ENCODE data around the gene SGPP1. TPM values are rescaled to one million over a fixed set of nuclear protein-coding genes. Genes with fewer than 3 reads are reported as not detected.

Gene SGPP1
- total RNA-seq, 1 experiment from 2014 or later, result 19.3 TPM

DNA sequence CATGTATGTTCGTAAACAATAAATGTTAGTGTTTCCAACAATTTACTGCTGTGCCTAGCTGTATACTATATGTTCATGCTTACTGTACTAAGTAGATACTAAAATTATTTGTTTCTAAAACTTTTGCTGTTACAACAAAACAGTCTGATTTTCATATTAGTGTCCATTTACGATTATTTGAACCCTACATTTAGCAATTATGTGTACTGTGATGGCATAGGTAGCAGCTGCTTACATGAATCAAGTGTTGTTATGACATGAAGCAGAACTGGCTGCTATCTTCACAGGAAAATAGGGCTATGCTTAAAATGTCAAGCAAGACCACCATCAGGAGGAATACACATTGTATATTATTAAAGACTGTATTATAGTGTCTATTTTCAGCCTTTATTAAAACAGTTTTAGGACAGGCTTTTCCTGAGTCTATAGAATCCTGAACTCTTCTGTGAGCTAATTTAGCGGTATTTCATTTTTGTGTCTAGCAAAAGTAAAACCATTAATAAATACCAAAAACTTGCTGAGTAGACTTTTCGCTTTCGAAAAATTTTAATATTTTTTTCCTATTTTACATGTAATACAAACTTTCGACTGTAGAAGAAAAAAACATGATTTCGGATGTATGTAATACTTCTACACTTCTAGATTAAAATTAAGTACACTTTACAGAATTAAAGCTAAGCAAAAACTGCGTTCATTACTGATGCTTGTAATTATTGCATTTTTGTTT, 85.0 kb downstream of the SGPP1 start:
- peaks cover 41% of the 10 kb centered on the region for H3K79me2 ChIP-seq (ENCODE audit: low read length)
- H3K4me1 ChIP-seq (ENCODE audit: insufficient read depth, low read length), result peaks cover 16% of the 10 kb centered on the region
- H3K4me2 ChIP-seq (ENCODE audit: low read length), result peak overlapping the region; percentile 90
- H3K36me3 ChIP-seq (ENCODE audit: low read depth, low read length), result no peaks in the 10 kb centered on the region; the same call in 1 of the 2 replicates
- intact Hi-C loops (cut with micrococcal nuclease), result loop anchor here (1.0 to 5.0 kb wide), 7 partner anchors 69 to 349 kb away; partner anchors contain the start of genes PPP2R5E and SYNE2
- no peaks in the 10 kb centered on the region for H3K9me3 ChIP-seq (ENCODE audit: low read length)
- CTCF ChIA-PET, result interaction anchor here (0.5 to 2.9 kb wide), 3 partner anchors 34 to 496 kb away, joined by 4 to 26 read pairs (median 9); no protein-coding TSS in a partner anchor
- no TSS peak for BruUV-seq (replicated peaks)
- no peak for DNase-seq
- H3K27ac ChIP-seq (ENCODE audit: low read length), result no peak overlapping the region
- ATAC-seq, result no peak
- H3K9me2 ChIP-seq (replicated peaks; ENCODE audit: low read length), result no peaks in the 10 kb centered on the region
- no peaks in the 10 kb centered on the region for H4K20me1 ChIP-seq (ENCODE audit: low read length)
- no peaks in the 10 kb centered on the region for H3K27me3 ChIP-seq (ENCODE audit: low read length)
- H2AFZ ChIP-seq (ENCODE audit: low read length), result peak overlapping the region; percentile 90
- no peaks in the 10 kb centered on the region for H3F3A ChIP-seq (ENCODE audit: low read length, unreplicated experiment)
- no peak for TF ChIP-seq EZH2 (IDR thresholded peaks at IDR 0.05; ENCODE audit: low read length, unreplicated experiment)
- no peak for TF ChIP-seq EZH2phosphoT487 (IDR thresholded peaks at IDR 0.05; ENCODE audit: borderline replicate concordance, low read length)
- no peak for TF ChIP-seq CTCF (conservative IDR thresholded peaks at IDR 0.05; ENCODE audit: low read depth, low read length)
- H3K9ac ChIP-seq (ENCODE audit: low read length), result peak overlapping the region; percentile 89
- peak overlapping the region; percentile 70 for H3K4me3 ChIP-seq (ENCODE audit: low read length)
- POLR2A ChIA-PET (ENCODE audit: unreplicated experiment), result interaction anchor here (0.5 to 1.8 kb wide), 12 partner anchors 35 to 1677 kb away, joined by 3 to 18 read pairs (median 4); partner anchors contain the start of gene PPP2R5E

DNA sequence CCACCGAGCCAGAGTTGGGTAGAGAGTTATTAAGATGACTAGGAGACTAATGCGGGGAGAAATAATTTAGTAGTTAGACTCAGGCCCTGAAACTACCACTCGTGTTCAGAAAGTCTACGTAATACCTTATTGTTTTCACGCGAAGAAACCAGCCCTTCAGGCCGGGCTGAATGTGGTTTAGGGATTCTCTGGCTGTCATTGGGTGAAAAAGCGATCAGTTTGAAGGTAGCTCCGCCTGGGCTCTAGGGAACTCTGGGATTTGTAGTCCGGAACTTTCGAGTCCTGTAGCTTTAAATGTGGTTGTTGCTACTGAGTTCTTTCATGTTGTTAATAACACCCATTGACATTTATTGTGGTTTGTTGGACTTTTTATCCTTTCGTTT, 85.6 kb downstream of the SGPP1 start:
- ATAC-seq (peak; percentile 70), DNase-seq (peak; percentile 95)
- Histone ChIP-seq H3K9me2 (replicated peaks; ENCODE audit: low read length) (no peaks in the 10 kb centered on the region), H3F3A (ENCODE audit: low read length, unreplicated experiment) (no peaks in the 10 kb centered on the region), H3K36me3 (ENCODE audit: low read depth, low read length) (peaks cover 3% of the 10 kb centered on the region; the same call in 1 of the 2 replicates), H3K9ac (ENCODE audit: low read length) (peak overlapping the region; percentile 89), H3K4me3 (ENCODE audit: low read length) (peak overlapping the region; percentile 70), H3K4me2 (ENCODE audit: low read length) (peak overlapping the region; percentile 90), H3K9me3 (ENCODE audit: low read length) (no peaks in the 10 kb centered on the region), H3K4me1 (ENCODE audit: insufficient read depth, low read length) (peaks cover 16% of the 10 kb centered on the region), H3K27me3 (ENCODE audit: low read length) (no peaks in the 10 kb centered on the region), H4K20me1 (ENCODE audit: low read length) (no peaks in the 10 kb centered on the region), H3K27ac (ENCODE audit: low read length) (peak overlapping the region; percentile 89), H2AFZ (ENCODE audit: low read length) (peak overlapping the region; percentile 90), H3K79me2 (ENCODE audit: low read length) (peaks cover 47% of the 10 kb centered on the region)
- CTCF ChIA-PET, result interaction anchor here (0.5 to 2.9 kb wide), 7 partner anchors 34 to 496 kb away, joined by 3 to 26 read pairs (median 5); partner anchors contain the start of gene PPP2R5E
- BruUV-seq (replicated peaks), result TSS peak; percentile 79
- no peak for TF ChIP-seq CTCF (conservative IDR thresholded peaks at IDR 0.05; ENCODE audit: low read depth, low read length)
- TF ChIP-seq EZH2phosphoT487 (IDR thresholded peaks at IDR 0.05; ENCODE audit: borderline replicate concordance, low read length), result no peak
- TF ChIP-seq EZH2 (IDR thresholded peaks at IDR 0.05; ENCODE audit: low read length, unreplicated experiment), result no peak
- intact Hi-C loops (cut with micrococcal nuclease), result loop anchor here (1.0 to 5.0 kb wide), 7 partner anchors 70 to 350 kb away; partner anchors contain the start of genes PPP2R5E and SYNE2
- POLR2A ChIA-PET (ENCODE audit: unreplicated experiment), result interaction anchor here (0.5 to 1.8 kb wide), 16 partner anchors 36 to 1677 kb away, joined by 3 to 18 read pairs (median 4); partner anchors contain the start of gene PPP2R5E
